HepG2 (cell line): ENCODE results near the gene TUBB2B. TPM values are rescaled to one million over a fixed set of nuclear protein-coding genes. Genes with fewer than 3 reads are reported as not detected.

Experiments used
- ATAD3A ChIP-seq: sonication (generic); formaldehyde crosslinking; IDR thresholded peaks from 2 replicates; pipeline ENCODE4 v1.4.0; 2020; ENCODE audit warnings: missing genetic modification reagents
- DNMT3B ChIP-seq: conservative IDR thresholded peaks from 2 replicates; pipeline ENCODE4 v1.6.1; 2016; ENCODE audit warnings: missing biosample characterization, control low read depth
- GFI1 ChIP-seq: sonication (generic); formaldehyde crosslinking; IDR thresholded peaks from 2 replicates; pipeline ENCODE4 v1.5.0; 2020; ENCODE audit warnings: missing genetic modification reagents, mild to moderate bottlenecking, borderline replicate concordance
- KLF11 ChIP-seq: IDR thresholded peaks from 2 replicates; pipeline ENCODE4 v1.6.1; 2016; ENCODE audit warnings: missing compliant biosample characterization
- PRDM15 ChIP-seq: sonication (generic); formaldehyde crosslinking; IDR thresholded peaks from 2 replicates; pipeline ENCODE4 v1.4.0; 2020; ENCODE audit warnings: missing genetic modification reagents
- SRY ChIP-seq: sonication (generic); formaldehyde crosslinking; IDR thresholded peaks from 2 replicates; pipeline ENCODE4 v1.8.0; 2022; ENCODE audit warnings: mild to moderate bottlenecking, missing genetic modification reagents
- TFDP2 ChIP-seq: sonication (generic); formaldehyde crosslinking; IDR thresholded peaks from 2 replicates; pipeline ENCODE4 v1.4.0; 2020; ENCODE audit warnings: missing genetic modification reagents
- THYN1 ChIP-seq: sonication (generic); formaldehyde crosslinking; IDR thresholded peaks from 2 replicates; pipeline ENCODE4 v1.8.1; 2023; ENCODE audit warnings: low read depth, mild to moderate bottlenecking, moderate library complexity, missing genetic modification reagents, borderline replicate concordance
- TMF1 ChIP-seq: sonication (generic); formaldehyde crosslinking; IDR thresholded peaks from 2 replicates; pipeline ENCODE4 v1.8.1; 2022; ENCODE audit warnings: low read depth, missing genetic modification reagents
- ZFP62 ChIP-seq: sonication (generic); formaldehyde crosslinking; IDR thresholded peaks from 2 replicates; pipeline ENCODE4 v1.4.0; 2020; ENCODE audit warnings: missing genetic modification reagents
- ZMYM2 ChIP-seq: sonication (generic); formaldehyde crosslinking; IDR thresholded peaks from 2 replicates; pipeline ENCODE4 v1.8.0; 2022; ENCODE audit warnings: mild to moderate bottlenecking, missing genetic modification reagents
- ZNF142 ChIP-seq: sonication (generic); formaldehyde crosslinking; IDR thresholded peaks from 2 replicates; pipeline ENCODE4 v1.4.0; 2020; ENCODE audit warnings: missing genetic modification reagents
- ZNF20 ChIP-seq: sonication (generic); formaldehyde crosslinking; IDR thresholded peaks from 2 replicates; pipeline ENCODE4 v1.4.0; 2020; ENCODE audit warnings: mild to moderate bottlenecking, moderate library complexity, missing genetic modification reagents
- ZNF34 ChIP-seq: sonication (generic); formaldehyde crosslinking; IDR thresholded peaks from 2 replicates; pipeline ENCODE4 v1.4.0; 2020; ENCODE audit warnings: mild to moderate bottlenecking, missing genetic modification reagents, borderline replicate concordance
- ZNF354B ChIP-seq: sonication (generic); formaldehyde crosslinking; IDR thresholded peaks from 2 replicates; pipeline ENCODE4 v1.8.0; 2022; ENCODE audit warnings: mild to moderate bottlenecking, missing genetic modification reagents
- ZNF670 ChIP-seq: sonication (generic); formaldehyde crosslinking; IDR thresholded peaks from 2 replicates; pipeline ENCODE4 v1.8.0; 2022; ENCODE audit warnings: mild to moderate bottlenecking, missing genetic modification reagents, borderline replicate concordance
- ZNF678 ChIP-seq: sonication (generic); formaldehyde crosslinking; IDR thresholded peaks from 2 replicates; pipeline ENCODE4 v1.4.0; 2020; ENCODE audit warnings: mild to moderate bottlenecking, missing genetic modification reagents
- polyA plus RNA-seq, 8 experiments: library from polyadenylated mRNA; depleted of rRNA in 3 of 8; stranded (reverse) in 7 of 8; unstranded in 1 of 8; fragments of >200 nt; fragmentation: Illumina TruSeq in 4 of 8; extraction: Trizol in 4 of 8; gene quantifications; 2 replicates each; pipeline versions ENCODE4 v1.2.1 to v1.2.3, GENCODE V29; 2011 to 2016; ENCODE audit warnings: low read depth in 4 of 8, missing spikeins in 1 of 8, mixed read lengths in 1 of 8; ENCODE audit not compliant: insufficient read depth in 1 of 8
- total RNA-seq, 5 experiments: library from RNA; depleted of rRNA; stranded (reverse); fragments of >200 nt; fragmentation: Illumina TruSeq; extraction: Trizol; gene quantifications; 2 replicates each; pipeline ENCODE4 v1.2.3, GENCODE V29; 2016; ENCODE audit warnings: low read depth in 1 of 5

TUBB2B gene
- total and polyA plus RNA-seq, 2 of the 13 experiments (the other 11 are each of a cell fraction or from before 2014, with no cell fraction given): 10.3 to 23.6 TPM

GRCh38 chr6:3251462-3252314, 24.2 kb upstream of the TUBB2B start (continued):
- TF ChIP-seq ZNF142 (no peak), ZNF34 (CRISPR knock-in tag) (no peak), TFDP2 (no peak), ZFP62 (CRISPR knock-in tag) (no peak), PRDM15 (no peak), ZMYM2 (CRISPR knock-in tag) (no peak), THYN1 (no peak), ZNF354B (CRISPR knock-in tag) (no peak), ZNF670 (CRISPR knock-in tag) (no peak), ZNF20 (no peak), ATAD3A (CRISPR knock-in tag) (no peak), GFI1 (CRISPR knock-in tag) (no peak), KLF11 (CRISPR knock-in tag) (no peak), DNMT3B (CRISPR knock-in tag) (no peak), ZNF678 (CRISPR knock-in tag) (no peak), TMF1 (CRISPR knock-in tag) (no peak), SRY (CRISPR knock-in tag) (no peak)
